Stomach smooth muscle (tissue), 2 donors: Measurements from ENCODE around the gene CELF1.

Source experiments
- H3K27ac ChIP-seq: one replicate; pipeline ENCODE4 v1.7.0; 2013; ENCODE audit warnings: mild to moderate bottlenecking, low read length, inconsistent platforms
- H3K27me3 ChIP-seq, 2 donors: one replicate each; pipeline ENCODE4 v1.7.0; 2013; ENCODE audit warnings: low read length in 2 of 2; ENCODE audit not compliant: insufficient read depth in 2 of 2, control insufficient read depth in 1 of 2
- H3K36me3 ChIP-seq, 2 donors: one replicate each; pipeline ENCODE4 v1.7.0; 2013; ENCODE audit warnings: low read length in 2 of 2; ENCODE audit not compliant: control insufficient read depth in 2 of 2, insufficient read depth in 2 of 2
- H3K4me1 ChIP-seq: one replicate; pipeline ENCODE4 v1.7.0; 2013; ENCODE audit warnings: low read length; ENCODE audit not compliant: control insufficient read depth, insufficient read depth
- H3K4me3 ChIP-seq, 2 donors: one replicate each; pipeline ENCODE4 v1.7.0; 2013; ENCODE audit warnings: low read length in 2 of 2
- H3K9ac ChIP-seq, 2 donors: one replicate each; pipeline ENCODE4 v1.7.0; 2013; ENCODE audit warnings: low read length in 2 of 2, mild to moderate bottlenecking in 1 of 2
- H3K9me3 ChIP-seq, 2 donors: one replicate each; pipeline ENCODE4 v1.7.0; 2013; ENCODE audit warnings: low read length in 2 of 2; ENCODE audit not compliant: control insufficient read depth in 2 of 2
- donor health status: healthy.
- donor health status: Pancreatic carcinoma.

The CELF1 gene

GRCh38 chr11:47437746-47438418, 115.0 kb downstream of the CELF1 start:
- Histone ChIP-seq H3K36me3 (no peaks in the 10 kb centered on the region), H3K9me3 (no peaks in the 10 kb centered on the region), H3K27me3 (no peaks in the 10 kb centered on the region), H3K27ac (peak overlapping the region; percentile 53), H3K4me3 (no peak overlapping the region), H3K9ac (peak overlapping the region in 1 of 2 donors; percentile 21), H3K4me1 (peaks cover 12% of the 10 kb centered on the region)

GRCh38 chr11:47437218-47437745, 115.7 kb downstream of the CELF1 start:
- no peaks in the 10 kb centered on the region for H3K36me3 ChIP-seq
- H3K27me3 ChIP-seq: no peaks in the 10 kb centered on the region
- H3K27ac ChIP-seq: peak overlapping the region; percentile 53
- H3K9me3 ChIP-seq: no peaks in the 10 kb centered on the region
- peak overlapping the region in 1 of 2 donors; percentile 21 for H3K9ac ChIP-seq
- H3K4me3 ChIP-seq: no peak overlapping the region
- H3K4me1 ChIP-seq: peaks cover 12% of the 10 kb centered on the region

- Histone ChIP-seq H3K4me1 (peaks cover 12% of the 10 kb centered on the region), H3K27me3 (no peaks in the 10 kb centered on the region), H3K27ac (no peak overlapping the region), H3K36me3 (no peaks in the 10 kb centered on the region), H3K4me3 (no peak overlapping the region), H3K9ac (no peak overlapping the region), H3K9me3 (no peaks in the 10 kb centered on the region)
These were observed 116.2 kb downstream of the CELF1 start for GRCh38 chr11:47436726-47437125.

GRCh38 chr11:47435687-47436086, 117.2 kb downstream of the CELF1 start:
- H3K36me3 ChIP-seq: no peaks in the 10 kb centered on the region
- H3K27ac ChIP-seq: no peak overlapping the region
- peaks cover 12% of the 10 kb centered on the region for H3K4me1 ChIP-seq
- no peaks in the 10 kb centered on the region for H3K27me3 ChIP-seq
- no peak overlapping the region for H3K9ac ChIP-seq
- no peaks in the 10 kb centered on the region for H3K9me3 ChIP-seq
- no peak overlapping the region for H3K4me3 ChIP-seq

GRCh38 chr11:47434011-47434786, 118.7 kb downstream of the CELF1 start:
- no peak overlapping the region for H3K9ac ChIP-seq
- H3K4me1 ChIP-seq: peaks cover 12% of the 10 kb centered on the region
- no peaks in the 10 kb centered on the region for H3K27me3 ChIP-seq
- no peaks in the 10 kb centered on the region for H3K9me3 ChIP-seq
- no peak overlapping the region for H3K4me3 ChIP-seq
- no peaks in the 10 kb centered on the region for H3K36me3 ChIP-seq
- H3K27ac ChIP-seq: no peak overlapping the region

GRCh38 chr11:47433157-47433556, 119.8 kb downstream of the CELF1 start:
- no peak overlapping the region for H3K4me3 ChIP-seq
- H3K9me3 ChIP-seq: no peaks in the 10 kb centered on the region
- H3K27me3 ChIP-seq: no peaks in the 10 kb centered on the region
- no peak overlapping the region for H3K9ac ChIP-seq
- H3K36me3 ChIP-seq: no peaks in the 10 kb centered on the region
- peaks cover 11% of the 10 kb centered on the region for H3K4me1 ChIP-seq
- no peak overlapping the region for H3K27ac ChIP-seq

GRCh38 chr11:47431356-47432083, 121.4 kb downstream of the CELF1 start:
- H3K9ac ChIP-seq: no peak overlapping the region
- H3K4me1 ChIP-seq: peaks cover 3% of the 10 kb centered on the region
- no peak overlapping the region for H3K4me3 ChIP-seq
- no peak overlapping the region for H3K27ac ChIP-seq
- H3K36me3 ChIP-seq: no peaks in the 10 kb centered on the region
- no peaks in the 10 kb centered on the region for H3K9me3 ChIP-seq
- no peaks in the 10 kb centered on the region for H3K27me3 ChIP-seq

- Histone ChIP-seq H3K4me3 (no peak overlapping the region), H3K36me3 (no peaks in the 10 kb centered on the region), H3K9ac (no peak overlapping the region), H3K27me3 (no peaks in the 10 kb centered on the region), H3K4me1 (peaks cover 5% of the 10 kb centered on the region), H3K9me3 (no peaks in the 10 kb centered on the region), H3K27ac (no peak overlapping the region)
These were observed 122.4 kb downstream of the CELF1 start for GRCh38 chr11:47430524-47430923.

- Histone ChIP-seq H3K27me3 (no peaks in the 10 kb centered on the region), H3K4me1 (peaks cover 18% of the 10 kb centered on the region), H3K9me3 (no peaks in the 10 kb centered on the region), H3K4me3 (peak within 1 kb of the TSS; percentile 71 to 98), H3K9ac (peak within 1 kb of the TSS; percentile 83 to 96), H3K36me3 (peaks cover 17 to 23% of the 10 kb centered on the region in 2 donors), H3K27ac (peak within 1 kb of the TSS; percentile 89)
These were observed 126.6 kb downstream of the CELF1 start, which contains the start of gene PSMC3 for GRCh38 chr11:47426062-47426956. Gene PSMC3, minus strand, starts transcription at chr11:47426439. Its CDS starts 160 bp downstream, at chr11:47426279.

GRCh38 chr11:47425611-47426010, 127.3 kb downstream of the CELF1 start:
- H3K4me1 ChIP-seq: peaks cover 18% of the 10 kb centered on the region
- H3K9ac ChIP-seq: peak overlapping the region; percentile 83 to 96
- peak overlapping the region; percentile 89 for H3K27ac ChIP-seq

More at GRCh38 chr11:47425611-47426010, 127.3 kb downstream of the CELF1 start:
- Histone ChIP-seq H3K4me3 (peak overlapping the region; percentile 71 to 98), H3K9me3 (no peaks in the 10 kb centered on the region), H3K27me3 (no peaks in the 10 kb centered on the region), H3K36me3 (peaks cover 23 to 28% of the 10 kb centered on the region in 2 donors)
